NCI-H748 treated with DMSO at 0.1 percent for 48 hours (cell line): ENCODE measurements around the gene DPP3.
A peak's percentile ranks its signal among the peaks of the same experiment; 100 is the strongest.
"Not testable (repeated sequence)": the region's sequence is repeated elsewhere in the genome, so short reads cannot be mapped to it uniquely, and the experiment has no call there.

ENCODE experiments used
- DNase-seq: peaks from one replicate; lab custom pipeline; 2025; lab: John Stamatoyannopoulos, UW

Gene DPP3, protein sequence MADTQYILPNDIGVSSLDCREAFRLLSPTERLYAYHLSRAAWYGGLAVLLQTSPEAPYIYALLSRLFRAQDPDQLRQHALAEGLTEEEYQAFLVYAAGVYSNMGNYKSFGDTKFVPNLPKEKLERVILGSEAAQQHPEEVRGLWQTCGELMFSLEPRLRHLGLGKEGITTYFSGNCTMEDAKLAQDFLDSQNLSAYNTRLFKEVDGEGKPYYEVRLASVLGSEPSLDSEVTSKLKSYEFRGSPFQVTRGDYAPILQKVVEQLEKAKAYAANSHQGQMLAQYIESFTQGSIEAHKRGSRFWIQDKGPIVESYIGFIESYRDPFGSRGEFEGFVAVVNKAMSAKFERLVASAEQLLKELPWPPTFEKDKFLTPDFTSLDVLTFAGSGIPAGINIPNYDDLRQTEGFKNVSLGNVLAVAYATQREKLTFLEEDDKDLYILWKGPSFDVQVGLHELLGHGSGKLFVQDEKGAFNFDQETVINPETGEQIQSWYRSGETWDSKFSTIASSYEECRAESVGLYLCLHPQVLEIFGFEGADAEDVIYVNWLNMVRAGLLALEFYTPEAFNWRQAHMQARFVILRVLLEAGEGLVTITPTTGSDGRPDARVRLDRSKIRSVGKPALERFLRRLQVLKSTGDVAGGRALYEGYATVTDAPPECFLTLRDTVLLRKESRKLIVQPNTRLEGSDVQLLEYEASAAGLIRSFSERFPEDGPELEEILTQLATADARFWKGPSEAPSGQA

DNA sequence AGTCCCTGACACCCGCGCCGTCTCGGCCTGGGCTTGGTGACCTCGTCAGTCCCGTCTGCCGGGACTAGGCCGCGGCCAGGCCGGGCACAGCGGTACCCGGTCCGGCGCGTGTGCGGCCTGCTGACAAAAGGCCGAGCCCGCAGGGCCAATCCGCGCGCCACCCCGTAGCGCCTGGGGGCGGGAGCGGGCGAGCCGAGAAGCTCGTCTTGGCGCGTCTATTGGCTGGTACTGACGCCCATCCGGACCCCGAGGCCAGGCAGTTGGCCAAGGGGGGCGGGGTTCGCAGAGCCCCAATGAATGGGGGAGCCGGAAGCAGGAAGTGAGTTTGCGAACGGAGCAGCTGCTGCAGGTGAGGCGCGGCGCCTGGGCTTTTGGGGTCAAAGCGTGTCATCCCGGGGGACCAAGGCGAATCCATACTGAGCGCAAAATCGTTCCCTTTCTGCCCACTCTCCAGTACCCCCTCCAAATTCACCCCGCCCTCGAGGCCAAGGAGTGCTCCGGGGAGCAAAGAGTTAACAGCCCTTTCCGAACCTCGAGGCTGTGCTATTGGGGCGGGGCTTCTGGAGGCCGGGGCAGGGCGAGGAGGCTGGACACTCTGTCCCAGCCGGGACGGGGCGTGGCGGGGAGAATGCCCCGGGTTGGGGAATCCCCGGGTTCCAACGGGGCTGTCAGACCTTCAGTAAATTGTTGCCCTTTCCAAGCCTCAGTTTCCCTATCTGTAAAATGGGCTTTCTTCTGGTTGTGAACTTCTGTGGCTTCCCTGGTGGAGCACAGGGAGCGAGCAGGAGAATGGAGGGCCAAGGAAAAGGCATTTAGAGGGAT is at the start of gene DPP3:
Gene DPP3 (plus strand): TSS at position 318 of the 822 bp plus-strand sequence. CDS start 1,767 bp downstream, outside the sequence.
- peak; percentile 90 for DNase-seq

DNA sequence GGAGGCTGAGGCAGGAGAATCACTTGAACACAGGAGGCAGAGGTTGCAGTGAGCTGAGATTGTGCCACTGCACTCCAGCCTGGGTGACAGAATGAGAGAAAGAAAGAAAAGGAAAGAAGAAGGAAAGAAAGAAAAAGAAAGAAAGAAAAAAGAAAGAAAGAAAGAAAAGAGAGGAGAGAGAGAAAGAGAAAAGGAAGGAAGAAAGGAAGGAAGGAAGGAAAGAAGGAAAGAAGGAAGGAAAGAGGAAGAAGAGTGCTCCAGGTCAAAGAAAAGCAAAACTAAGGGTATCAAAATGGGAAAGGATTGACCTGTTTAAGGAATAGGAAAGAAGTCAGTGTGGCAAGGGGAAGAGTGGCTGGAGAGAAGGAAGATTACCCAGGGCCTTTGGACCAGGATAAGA is 48.9 kb upstream of the DPP3 start:
- DNase-seq: not testable (repeated sequence)

DNA sequence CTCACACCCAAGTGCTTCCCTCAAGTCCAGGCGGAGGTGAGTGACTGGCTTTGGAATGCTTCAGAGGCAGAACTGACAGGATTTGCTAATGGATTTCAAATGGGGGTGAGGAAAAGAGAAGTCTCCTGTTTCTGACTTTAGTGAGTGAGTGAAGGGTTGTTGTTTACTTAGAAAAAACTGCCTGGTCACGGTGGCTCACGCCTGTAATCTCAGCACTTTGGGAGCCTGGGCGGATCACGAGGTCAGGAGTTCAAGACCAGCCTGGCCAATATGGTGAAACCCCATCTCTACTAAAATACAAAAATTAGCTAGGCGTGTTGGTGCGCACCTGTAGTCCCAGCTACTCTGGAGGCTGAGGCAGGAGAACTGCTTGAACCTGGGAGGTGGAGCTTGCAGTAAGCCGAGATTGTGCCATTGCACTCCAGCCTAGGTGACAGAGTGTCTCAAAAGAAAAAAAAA is 48.3 kb upstream of the DPP3 start:
- DNase-seq: not testable (repeated sequence)

DNA sequence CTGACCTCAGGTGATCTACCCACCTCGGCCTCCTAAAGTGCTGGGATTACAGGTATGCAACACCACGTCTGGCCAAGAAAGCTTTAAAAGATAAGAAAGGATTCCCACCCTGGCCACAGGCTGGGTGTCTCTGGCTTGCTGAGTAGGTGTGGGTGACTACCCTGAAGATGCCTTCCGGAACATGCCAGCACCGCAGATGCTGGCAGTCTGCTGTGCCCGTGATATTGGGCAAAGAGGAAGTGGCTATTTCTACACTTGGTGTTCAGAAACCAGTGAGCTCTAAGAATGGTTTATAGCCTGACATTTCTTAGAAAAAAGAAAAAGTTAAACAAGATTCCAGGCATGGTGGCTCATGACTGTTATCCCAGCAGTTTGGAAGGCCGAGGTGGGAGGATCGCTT is 47.6 kb upstream of the DPP3 start:
- no peak for DNase-seq

DNA sequence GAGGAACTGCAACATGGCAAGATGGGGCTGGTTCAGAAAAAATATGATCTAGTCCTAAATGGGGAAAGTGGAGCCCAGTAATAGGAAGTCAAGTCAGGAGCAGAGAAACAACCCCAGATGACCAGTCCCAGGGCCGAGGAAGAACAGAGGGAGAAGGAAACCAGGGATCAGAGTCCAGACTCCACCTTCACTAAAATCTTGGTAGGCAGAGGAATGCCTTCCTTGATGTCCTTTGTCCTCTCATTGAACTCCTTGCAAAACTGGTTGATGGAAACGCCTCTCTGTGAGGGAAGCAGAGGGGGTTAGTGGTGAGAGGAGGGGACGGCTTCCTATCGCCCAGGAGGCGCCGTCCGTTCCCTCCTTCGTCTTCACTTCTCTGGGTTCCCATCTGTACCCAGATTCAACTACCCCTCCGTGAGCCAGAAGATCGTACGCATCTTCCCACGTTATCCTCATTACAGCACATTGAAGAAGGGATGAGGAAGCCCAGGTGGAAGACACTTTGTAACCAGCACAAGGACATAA is 42.2 kb upstream of the DPP3 start:
- no peak for DNase-seq

DNA sequence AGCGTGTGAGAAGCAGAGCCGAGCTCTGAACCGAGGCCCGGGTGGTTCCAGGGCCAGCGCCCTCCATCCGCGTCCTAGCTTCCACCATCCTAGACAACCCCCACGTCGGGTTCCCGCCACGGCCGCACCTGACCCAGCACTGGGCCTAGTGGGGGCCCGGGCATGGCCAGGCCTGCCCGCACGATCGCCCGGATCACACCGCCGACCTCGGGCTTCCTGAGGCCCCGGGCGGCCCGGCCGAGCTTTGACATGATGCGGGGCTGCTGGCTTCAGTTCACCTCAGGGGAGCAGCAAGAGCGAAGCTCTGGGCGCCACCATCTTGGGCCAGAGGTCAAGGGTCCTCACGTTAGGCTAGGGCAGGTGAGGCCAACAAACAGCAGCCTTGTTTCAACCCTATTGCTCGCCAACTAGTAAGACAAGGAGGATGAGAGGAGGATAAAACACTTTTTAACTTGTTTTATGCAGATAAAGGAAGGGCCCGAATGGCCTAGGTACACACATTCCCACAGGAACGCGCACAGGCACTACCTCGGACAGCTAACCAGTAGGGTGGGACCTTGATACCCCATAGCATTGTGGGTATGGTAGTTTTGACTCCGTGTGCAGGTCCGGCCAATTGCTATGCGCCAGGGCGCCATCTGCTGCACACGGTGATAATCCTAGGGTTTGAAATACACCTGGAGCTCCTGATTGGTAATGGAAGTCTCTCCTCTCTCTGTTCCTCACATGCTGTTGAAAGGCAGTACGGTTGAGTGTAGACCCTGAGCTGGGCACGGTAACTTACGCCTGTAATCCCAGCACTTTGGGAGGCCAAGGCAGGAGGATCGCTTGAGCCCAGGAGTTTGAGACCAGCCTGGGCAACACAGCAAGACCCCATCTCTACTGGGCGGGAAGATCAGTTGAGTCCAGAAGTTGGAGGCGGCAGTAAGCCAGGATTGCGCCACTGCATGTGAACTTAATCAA is 41.4 kb upstream of the DPP3 start, which contains the start of gene MRPL11:
Gene MRPL11 (minus strand): TSS at position 345 of the 963 bp plus-strand sequence. CDS start 94 bp downstream, at position 251.
- peak; percentile 92 for DNase-seq

DNA sequence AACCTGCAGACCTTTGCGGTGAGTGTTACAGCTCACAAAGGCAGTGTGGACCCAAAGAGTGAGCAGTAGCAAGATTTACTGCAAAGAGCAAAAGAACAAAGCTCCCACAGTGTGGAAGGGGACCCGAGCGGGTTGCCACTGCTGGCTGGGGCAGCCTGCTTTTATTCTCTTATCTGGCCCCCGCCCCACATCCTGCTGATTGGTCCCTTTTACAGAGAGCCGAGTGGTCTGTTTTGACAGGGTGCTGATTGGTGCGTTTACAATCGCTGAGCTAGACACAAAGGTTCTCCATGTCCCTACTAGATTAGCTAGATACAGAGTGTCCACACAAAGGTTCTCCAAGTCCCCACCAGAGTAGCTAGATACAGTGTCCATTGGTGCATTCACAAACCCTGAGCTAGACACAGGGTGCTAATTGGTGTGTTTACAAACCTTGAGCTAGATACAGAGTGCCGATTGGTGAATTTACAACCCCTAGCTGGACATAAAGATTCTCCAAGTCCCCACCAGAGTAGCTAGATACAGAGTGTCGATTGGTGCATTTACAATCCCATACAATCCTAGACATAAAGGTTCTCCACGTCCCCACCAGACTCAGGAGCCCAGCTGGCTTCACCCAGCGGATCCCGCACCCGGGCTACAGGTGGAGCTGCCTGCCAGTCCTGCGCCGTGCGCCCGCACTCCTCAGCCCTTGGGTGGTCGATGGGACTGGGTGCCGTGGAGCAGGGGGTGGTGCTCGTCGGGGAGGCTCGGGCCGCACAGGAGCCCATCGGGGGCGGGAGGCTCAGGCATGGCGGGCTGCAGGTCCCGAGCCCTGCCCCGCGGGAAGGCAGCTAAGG is 39.9 kb upstream of the DPP3 start:
- DNase-seq: not testable (repeated sequence)

DNA sequence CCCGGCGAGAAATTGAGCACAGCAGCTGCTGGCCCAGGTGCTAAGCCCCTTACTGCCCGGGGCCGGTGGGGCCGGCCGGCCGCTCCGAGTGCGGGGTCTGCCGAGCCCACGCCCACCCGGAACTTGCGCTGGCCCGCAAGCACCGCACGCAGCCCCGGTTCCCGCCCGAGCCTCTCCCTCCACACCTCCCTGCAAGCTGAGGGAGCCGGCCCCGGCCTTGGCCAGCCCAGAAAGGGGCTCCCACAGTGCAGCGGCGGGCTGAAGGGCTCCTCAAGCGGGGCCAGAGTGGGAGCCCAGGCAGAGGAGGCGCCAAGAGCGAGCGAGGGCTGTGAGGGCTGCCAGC is 39.3 kb upstream of the DPP3 start:
- DNase-seq: not testable (repeated sequence)

DNA sequence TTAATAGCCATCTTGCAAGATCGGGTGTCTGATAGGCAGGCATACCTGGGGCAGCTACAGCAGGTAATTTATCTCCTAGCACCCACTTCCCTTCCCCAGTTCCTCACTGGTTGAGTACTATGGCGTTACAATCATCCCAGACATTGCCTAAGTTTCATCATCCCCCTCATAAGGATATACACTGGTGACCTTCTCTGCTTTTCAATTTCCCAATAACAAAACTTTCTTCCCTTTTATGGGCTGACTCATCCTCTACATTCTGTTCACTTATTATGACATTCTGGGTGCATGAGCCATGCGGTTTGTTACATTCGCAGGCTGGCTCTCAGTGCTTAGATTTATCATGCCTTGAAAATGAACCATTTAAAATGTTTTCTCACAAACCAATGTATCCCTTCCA is 36.6 kb upstream of the DPP3 start:
- no peak for DNase-seq

DNA sequence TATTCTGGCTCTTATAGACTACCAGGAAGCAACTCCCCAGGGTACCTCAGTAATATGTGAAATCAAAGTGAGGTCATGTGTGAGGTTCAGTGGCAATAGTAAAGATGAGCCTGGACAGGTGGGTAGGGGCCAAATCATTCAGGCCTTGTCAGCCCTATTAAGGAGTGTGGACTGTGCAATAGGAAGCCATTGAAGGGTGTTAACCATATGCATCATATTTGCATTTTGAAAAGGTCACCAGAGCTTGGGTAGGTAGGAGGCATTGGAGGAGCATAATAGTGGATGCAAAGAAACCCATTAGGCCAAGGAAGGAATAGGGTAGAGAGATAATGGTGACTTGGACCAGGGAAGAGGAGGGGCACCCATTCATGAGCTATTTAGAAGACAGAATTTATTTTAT is 33.2 kb upstream of the DPP3 start:
- no peak for DNase-seq

DNA sequence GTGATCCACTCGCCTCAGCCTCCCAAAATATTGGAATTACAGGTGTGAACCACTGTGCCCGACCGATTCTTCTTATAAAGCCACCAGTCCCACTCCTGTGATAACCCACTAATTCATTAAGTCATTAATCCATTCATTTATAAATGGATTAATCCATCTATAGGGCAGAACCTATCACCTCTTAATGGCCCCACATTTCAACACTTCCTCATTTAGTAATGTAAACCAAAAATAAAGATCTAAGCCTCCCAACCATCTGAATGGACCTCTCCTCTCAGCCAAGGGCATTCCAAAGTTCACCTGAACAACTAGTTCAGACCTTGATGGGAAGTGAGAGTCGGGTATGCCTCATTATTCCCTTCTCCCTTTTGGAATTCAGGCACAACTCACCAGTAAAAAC is 31.7 kb upstream of the DPP3 start:
- no peak for DNase-seq

DNA sequence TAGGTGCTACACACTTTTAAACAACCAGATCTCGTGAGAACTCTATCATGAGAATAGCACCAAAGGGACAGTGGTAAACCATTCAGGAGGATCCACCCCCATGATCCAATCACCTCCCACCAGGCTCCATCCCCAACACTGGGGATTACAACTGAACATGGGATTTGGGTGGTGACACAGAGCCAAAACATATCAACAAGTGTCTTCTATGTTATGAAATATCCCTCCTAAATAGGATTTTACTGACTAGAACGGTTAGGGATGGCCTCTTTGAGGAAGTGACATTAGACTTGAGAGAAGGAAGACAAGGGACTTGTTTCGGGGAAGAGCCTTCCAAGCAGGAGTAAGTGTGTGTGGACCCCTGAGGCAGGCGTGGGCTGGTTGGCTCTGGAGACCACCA is 29.7 kb upstream of the DPP3 start:
- no peak for DNase-seq

DNA sequence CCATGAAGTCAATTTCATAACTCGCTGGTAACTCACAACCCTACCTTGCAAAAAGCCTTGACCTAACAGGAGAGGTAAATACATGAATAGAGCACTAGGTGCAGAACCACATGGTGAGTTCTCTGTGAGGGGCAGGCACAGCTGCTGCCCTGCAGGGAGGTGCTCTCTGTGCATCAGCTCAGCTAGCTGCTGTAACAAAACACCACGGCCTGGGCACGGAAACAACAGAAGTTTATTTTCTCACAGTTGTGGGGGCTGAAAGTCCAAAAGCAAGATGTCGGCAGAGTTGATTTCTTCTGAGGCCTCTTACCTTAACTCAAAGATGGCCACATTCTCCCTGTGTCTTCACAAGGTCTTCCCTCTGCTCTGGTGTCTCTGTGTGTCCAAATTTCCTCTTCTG is 28.6 kb upstream of the DPP3 start:
- no peak for DNase-seq

DNA sequence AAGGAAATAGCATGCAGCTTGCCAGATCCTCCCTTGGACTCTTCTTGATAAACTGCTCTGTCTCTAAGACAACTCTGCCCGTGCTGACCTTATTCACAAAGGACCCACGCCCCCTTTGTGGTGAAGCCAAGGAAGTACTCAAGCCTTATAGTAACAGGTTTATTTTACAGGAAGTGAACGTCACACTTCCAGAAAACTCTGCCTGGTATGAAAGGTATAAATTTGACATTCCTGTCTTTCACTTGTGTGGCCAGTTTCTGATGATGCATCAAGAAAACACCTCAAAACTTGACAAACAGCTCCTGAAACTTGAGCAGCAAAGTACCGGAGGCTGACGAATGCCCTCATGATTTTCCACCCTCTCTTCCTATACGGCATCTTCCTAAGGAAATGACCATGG is 26.0 kb upstream of the DPP3 start:
- DNase-seq: no peak

DNA sequence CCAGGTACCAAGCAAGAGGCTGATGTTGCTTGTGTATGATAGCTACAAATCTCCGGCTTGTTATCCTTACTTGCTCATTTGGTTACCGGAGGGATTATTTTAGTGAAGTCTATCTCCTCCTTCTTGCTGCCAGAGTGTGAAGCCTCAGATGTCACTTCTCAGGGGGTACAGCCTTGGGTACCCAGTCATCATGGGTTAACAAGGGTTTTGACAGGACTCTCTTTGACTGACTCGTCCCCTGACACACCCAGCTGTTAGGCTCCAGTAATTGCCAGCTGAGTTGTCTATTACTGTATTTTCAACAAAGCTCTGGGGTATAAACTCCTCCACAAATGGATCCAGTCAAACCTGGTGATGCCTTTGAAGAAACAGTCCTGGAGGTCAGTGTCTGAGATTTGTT is 25.4 kb upstream of the DPP3 start:
- no peak for DNase-seq

DNA sequence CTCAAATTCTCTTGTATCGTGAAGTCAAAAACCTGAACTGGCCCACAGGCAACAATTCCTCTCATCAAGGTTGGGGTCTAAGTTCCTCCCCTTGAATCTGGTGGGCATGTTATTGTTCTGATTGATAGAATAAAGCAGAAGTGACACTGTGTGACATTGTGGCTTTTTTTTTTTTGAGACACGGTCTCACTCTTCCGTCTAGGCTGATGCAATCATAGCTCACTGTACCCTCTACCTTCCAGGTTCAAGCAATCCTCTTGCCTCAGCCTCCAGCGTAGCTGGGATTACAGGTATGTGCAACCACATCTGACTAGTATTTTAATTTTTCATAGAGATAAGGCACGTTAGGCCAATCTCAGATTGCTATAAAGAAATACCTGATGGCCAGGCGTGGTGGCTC is 22.4 kb upstream of the DPP3 start:
- no peak for DNase-seq

DNA sequence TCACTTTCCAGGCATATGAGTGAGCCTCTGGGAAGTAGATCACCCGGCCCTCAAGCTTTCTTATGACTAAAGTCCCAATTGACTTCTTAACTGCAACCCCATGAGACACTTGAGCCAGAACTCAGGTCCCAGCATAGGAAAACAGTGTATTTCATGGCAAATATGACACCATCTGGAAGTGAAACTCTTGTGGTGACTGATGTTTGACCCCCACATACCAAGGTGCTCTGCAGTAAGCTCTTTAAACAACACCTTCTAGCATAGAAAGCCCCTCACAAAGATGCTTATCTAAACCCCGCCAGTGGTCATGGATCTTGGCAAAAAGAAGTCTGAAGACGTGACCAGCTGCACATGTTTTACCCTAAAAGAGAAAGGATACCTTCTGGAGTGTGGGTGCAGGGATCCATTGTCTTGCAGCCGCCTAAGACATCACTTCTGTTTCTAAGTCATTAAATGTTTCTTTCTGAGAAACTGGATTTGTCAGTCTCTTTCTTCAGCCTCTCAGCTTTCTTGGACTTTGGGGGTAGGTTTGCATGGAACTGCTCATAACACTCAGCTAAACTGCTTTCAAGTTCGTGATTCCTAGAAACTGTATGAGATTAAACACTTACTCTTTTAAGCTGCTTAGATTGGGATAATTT is 21.0 kb upstream of the DPP3 start:
- DNase-seq: no peak

DNA sequence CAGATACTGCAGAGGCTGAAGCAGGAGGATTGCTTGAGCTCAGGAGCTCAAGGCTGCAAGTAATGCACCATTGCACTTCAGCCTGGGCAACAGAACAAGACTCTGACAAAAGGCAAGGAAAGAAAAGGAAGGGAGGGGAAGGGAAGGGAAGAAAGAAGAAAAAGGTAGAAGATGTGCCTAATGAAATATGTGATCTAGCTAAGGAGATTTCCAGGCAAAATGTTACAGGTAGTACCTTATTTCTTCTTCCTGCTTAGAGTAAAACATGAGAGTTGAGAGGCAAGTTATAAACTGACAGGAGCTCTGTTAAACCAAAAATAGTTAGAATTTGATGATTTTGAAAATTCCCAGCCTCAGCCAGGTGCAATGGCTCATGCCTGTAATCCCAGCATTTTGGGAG is 18.2 kb upstream of the DPP3 start:
- no peak for DNase-seq

DNA sequence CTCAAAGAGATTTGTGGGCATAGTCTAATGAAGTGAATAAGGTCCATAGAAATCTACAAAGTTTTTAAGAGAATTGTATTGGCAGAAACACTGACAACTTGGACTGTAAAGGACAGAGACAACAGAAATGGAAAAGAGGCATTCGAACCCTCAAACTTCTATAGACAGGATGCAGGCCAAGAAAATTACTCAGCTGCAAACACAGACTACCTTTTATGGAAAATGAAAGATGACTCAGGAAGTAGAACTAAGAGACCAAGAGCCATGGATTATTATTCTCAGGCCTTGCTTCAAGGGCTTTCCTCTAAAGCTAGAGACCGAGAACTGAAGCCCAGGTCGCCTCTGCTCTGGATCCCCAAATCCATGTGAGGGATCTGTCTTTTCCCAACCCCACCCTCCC is 17.3 kb upstream of the DPP3 start:
- DNase-seq: no peak

DNA sequence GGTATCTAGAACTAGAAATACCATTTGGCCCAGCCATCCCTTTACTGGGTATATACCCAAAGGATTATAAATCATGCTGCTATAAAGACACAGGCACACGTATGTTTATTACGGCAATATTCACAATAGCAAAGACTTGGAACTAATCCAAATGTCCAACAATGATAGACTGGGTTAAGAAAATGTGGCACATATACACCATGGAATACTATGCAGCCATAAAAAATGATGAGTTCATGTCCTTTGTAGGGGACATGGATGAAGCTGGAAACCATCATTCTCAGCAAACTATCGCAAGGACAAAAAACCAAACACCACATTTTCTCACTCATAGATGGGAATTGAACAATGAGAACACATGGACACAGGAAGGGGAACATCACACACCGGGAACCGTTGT is 16.1 kb upstream of the DPP3 start:
- DNase-seq: not testable (repeated sequence)
